ENCODE results near the gene RXYLT1. TPM values are rescaled to one million over a fixed set of nuclear protein-coding genes. Genes with fewer than 3 reads are reported as not detected.
A peak's percentile ranks its signal among the peaks of the same experiment; 100 is the strongest.

RXYLT1 gene
- total RNA-seq, 2 donors from 2014 or later: 11.2 to 15.0 TPM

DNA sequence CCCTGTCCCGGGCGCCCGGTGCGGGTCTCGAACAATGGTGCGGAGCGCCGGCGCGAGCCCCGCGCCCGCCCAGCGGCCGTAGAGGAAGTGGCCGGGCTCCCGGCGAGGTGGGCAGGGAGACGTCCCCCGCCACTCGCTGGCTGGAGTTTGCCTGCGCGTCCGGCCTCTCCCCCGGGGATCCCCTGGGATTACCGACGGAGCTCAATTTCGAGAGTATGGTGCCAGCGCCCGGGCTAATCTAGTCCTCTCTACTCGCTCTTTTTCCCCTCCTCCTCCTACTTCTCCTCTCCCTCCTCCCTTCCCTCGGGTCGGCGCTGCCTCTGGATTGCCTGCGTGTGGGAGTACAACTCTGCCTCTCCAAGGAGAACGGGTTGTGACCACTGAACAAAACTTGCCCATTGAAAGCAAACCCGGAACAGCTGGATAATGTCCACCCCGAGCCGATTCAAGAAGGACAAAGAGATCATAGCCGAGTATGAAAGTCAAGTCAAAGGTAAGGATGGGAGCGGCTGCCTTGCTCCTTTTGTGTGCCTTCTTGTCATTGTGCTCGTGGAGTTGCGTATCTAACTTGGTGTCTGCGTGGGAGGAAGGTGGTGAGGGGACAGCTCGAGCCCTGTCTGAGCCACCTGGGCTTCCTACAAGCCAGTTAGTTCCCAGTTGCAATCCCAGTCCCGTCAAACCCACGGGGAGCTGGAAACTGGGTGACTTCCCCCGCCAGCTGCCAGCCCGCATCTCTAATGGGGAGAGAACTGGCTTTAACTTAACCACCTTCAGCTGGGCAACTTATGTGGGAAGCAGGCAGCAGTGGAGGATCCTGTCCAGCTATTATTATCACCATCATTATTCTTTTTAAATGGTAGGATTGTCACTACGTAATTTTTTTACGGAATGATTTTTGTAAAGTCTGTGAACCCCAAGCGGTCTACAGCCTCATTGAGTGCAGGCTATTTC, 65.0 kb downstream of the RXYLT1 start, which contains the start of gene SRGAP1:
Gene SRGAP1 (plus strand): TSS at position 310 of the 951 bp plus-strand sequence. CDS start 117 bp downstream, at position 427.
- H3K36me3 ChIP-seq: no peaks in the 10 kb centered on the region
- peak within 1 kb of the TSS; percentile 78 for H3K27ac ChIP-seq
- H3K9ac ChIP-seq (ENCODE audit: low read depth in 2 of 2, low read length in 2 of 2): peak within 1 kb of the TSS; percentile 95
- H3K4me1 ChIP-seq: no peaks in the 10 kb centered on the region
- intact Hi-C loops (cut with DNase I): loop anchor here (10.0 kb wide), 2 partner anchors 90 to 240 kb away; no protein-coding TSS in a partner anchor
- DNase-seq: peak; percentile 72
- TF ChIP-seq, protein P1, sequence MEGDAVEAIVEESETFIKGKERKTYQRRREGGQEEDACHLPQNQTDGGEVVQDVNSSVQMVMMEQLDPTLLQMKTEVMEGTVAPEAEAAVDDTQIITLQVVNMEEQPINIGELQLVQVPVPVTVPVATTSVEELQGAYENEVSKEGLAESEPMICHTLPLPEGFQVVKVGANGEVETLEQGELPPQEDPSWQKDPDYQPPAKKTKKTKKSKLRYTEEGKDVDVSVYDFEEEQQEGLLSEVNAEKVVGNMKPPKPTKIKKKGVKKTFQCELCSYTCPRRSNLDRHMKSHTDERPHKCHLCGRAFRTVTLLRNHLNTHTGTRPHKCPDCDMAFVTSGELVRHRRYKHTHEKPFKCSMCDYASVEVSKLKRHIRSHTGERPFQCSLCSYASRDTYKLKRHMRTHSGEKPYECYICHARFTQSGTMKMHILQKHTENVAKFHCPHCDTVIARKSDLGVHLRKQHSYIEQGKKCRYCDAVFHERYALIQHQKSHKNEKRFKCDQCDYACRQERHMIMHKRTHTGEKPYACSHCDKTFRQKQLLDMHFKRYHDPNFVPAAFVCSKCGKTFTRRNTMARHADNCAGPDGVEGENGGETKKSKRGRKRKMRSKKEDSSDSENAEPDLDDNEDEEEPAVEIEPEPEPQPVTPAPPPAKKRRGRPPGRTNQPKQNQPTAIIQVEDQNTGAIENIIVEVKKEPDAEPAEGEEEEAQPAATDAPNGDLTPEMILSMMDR (IDR thresholded peaks at IDR 0.05): no peak
- no peaks in the 10 kb centered on the region for H3K27me3 ChIP-seq
- H3K4me3 ChIP-seq: peak within 1 kb of the TSS; percentile 67
- no peaks in the 10 kb centered on the region for H3K9me3 ChIP-seq

DNA sequence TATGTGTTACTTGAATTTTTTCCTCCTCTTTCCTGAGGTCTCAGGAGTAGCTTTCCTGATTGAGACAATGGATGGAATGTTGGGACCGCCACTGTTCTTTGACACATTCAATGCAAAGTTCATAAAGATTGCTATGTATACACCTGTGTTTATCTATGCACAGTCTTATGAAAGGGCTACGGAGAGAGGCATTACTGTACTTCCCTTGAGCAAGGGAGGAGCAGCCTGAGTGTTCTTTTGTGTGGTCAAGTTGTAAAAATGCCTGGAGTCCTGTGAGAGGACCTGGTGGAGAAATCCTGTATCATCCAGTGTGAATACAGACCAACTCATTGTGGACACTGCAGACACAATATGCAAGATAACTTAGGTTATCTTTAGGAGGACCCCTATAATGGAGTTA, 66.0 kb downstream of the RXYLT1 start:
- peak; percentile 52 for DNase-seq
- Histone ChIP-seq H3K4me1 (peaks cover 3% of the 10 kb centered on the region), H3K27ac (peak overlapping the region; percentile 22), H3K4me3 (peak overlapping the region; percentile 67), H3K9me3 (no peaks in the 10 kb centered on the region), H3K36me3 (no peaks in the 10 kb centered on the region), H3K9ac (ENCODE audit: low read depth in 2 of 2, low read length in 2 of 2) (peak overlapping the region in 1 of 2 donors; percentile 63), H3K27me3 (no peaks in the 10 kb centered on the region)
- intact Hi-C loops (cut with DNase I): loop anchor here (10.0 kb wide), 2 partner anchors 89 to 239 kb away; no protein-coding TSS in a partner anchor
- TF ChIP-seq, protein P1 (IDR thresholded peaks at IDR 0.05): no peak

DNA sequence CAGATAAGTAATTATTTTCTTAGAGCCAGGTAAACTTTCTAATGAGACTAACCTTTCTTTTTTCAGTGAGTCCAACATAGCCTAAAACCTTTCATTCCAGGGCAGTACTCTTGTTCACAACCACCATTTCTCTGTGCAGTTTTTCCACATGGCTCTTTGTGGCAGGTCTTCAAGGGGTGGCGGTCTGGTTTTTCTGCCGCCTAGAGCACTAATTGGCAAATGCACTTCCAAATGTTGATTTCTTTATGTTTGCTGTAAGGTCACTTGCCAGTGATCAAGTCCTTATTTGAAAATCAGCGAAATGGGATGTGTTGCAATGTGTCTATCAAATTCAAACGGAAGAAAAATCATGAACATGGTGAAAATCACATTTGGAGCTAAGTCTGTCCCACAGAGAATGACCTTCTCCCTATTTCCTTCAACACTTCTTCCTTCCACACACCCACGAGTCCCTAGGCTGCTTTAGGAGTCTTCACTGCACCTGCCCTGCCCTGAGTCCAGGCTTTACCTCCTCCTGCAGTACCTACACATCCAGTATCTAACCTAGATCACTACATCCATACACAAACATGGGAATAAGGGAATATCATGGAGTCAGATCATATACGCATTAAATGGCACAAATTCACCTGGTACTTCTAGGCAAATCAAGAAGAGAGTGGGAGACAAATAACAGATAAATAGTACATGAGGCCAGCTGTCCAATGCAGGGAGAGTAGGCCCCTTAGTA, 66.7 kb downstream of the RXYLT1 start:
- no peak for DNase-seq
- peak overlapping the region in 1 of 2 donors; percentile 63 for H3K9ac ChIP-seq (ENCODE audit: low read depth in 2 of 2, low read length in 2 of 2)
- intact Hi-C loops (cut with DNase I): loop anchor here (10.0 kb wide), 2 partner anchors 88 to 238 kb away; no protein-coding TSS in a partner anchor
- peaks cover 3% of the 10 kb centered on the region for H3K4me1 ChIP-seq
- TF ChIP-seq, protein P1 (IDR thresholded peaks at IDR 0.05): no peak
- no peaks in the 10 kb centered on the region for H3K9me3 ChIP-seq
- no peaks in the 10 kb centered on the region for H3K36me3 ChIP-seq
- peak overlapping the region; percentile 22 for H3K27ac ChIP-seq
- H3K4me3 ChIP-seq: no peak overlapping the region
- no peaks in the 10 kb centered on the region for H3K27me3 ChIP-seq

DNA sequence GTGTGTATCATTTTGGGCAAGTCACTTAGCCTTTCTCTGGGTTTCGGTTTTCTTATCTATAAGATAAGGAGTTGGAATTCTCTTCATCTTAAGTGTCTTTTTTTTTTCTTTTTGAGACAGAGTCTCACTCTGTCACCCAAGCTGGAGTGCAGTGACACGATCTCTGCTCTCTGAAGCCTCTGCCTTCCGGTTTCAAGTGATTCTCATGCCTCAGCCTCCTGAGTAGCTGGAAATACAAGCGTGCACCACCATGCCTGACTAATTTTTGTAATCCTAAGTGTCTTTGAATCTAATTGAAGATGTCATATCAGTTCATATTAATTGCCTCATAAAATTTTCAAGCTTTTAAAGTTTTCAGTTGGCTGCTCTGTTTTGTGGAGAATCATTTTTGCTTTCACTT, 68.7 kb downstream of the RXYLT1 start:
- no peak for DNase-seq
- H3K27ac ChIP-seq: no peak overlapping the region
- no peak overlapping the region for H3K4me3 ChIP-seq
- H3K36me3 ChIP-seq: no peaks in the 10 kb centered on the region
- H3K27me3 ChIP-seq: no peaks in the 10 kb centered on the region
- H3K9me3 ChIP-seq: no peaks in the 10 kb centered on the region
- H3K9ac ChIP-seq (ENCODE audit: low read depth in 2 of 2, low read length in 2 of 2): no peak overlapping the region
- peaks cover 3% of the 10 kb centered on the region for H3K4me1 ChIP-seq
- TF ChIP-seq, protein P1 (IDR thresholded peaks at IDR 0.05): no peak
- intact Hi-C loops (cut with DNase I): loop anchor here (10.0 kb wide), 2 partner anchors 86 to 236 kb away; no protein-coding TSS in a partner anchor

DNA sequence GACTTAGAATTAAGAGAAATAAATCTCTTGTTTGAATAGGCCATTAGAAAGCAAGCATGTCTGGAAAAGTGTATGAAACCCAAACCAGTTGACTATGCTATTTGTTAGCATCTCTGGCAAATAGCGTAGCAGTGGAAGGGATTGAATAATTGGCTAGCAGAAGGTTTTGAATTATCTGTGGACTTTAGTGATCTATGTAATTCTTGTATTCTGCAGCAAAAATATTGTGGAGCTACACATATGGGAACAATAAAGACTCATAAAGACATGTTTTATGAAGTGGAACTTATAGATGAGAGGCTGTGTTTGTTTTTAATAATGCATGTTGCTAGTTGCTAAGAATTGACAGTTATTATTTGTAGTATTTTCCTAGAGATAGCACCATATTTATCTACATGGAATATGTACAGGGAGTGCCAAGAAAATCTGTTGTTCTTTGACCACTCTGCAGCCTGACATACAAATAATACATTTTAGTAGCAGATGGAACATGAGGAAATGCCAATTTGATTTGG, 69.5 kb downstream of the RXYLT1 start:
- Histone ChIP-seq H3K9ac (ENCODE audit: low read depth in 2 of 2, low read length in 2 of 2) (no peak overlapping the region), H3K9me3 (no peaks in the 10 kb centered on the region), H3K4me1 (peaks cover 3% of the 10 kb centered on the region), H3K4me3 (no peak overlapping the region), H3K27me3 (no peaks in the 10 kb centered on the region), H3K36me3 (no peaks in the 10 kb centered on the region), H3K27ac (no peak overlapping the region)
- DNase-seq: no peak
- intact Hi-C loops (cut with DNase I): loop anchor here (10.0 kb wide), 2 partner anchors 86 to 236 kb away; no protein-coding TSS in a partner anchor
- TF ChIP-seq, protein P1 (IDR thresholded peaks at IDR 0.05): no peak
